ENCODE data around the gene CTSW.

CTSW gene

DNA sequence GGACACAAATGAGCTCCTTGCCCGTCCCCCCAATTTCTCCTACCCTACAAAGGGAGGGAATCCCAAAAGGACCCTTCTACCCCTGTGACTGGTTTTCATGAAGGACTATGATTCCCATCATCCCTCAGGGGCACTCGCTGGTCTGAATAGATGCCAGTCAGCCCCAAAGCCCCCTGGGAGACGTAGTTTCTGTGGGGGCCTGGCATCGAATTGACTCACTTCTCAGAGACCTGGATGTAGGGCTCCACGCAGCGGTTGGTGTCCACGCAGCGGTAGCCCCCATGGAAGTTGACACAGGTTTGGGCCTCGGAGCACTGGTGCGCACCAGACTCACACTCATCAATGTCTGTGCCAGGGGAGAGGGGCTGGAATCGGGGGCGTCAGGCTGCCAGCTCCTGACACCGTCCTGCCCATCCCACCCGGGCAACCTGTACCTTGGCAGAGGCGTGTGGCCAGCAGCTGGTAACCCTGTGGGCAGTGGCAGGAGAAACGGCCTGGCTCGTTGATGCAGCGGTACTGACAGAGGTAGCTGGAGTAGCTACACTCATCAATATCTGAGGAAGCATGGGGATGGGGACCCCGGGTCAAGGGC lies 11.5 kb upstream of the CTSW start:
- TF ChIP-seq, protein P1, sequence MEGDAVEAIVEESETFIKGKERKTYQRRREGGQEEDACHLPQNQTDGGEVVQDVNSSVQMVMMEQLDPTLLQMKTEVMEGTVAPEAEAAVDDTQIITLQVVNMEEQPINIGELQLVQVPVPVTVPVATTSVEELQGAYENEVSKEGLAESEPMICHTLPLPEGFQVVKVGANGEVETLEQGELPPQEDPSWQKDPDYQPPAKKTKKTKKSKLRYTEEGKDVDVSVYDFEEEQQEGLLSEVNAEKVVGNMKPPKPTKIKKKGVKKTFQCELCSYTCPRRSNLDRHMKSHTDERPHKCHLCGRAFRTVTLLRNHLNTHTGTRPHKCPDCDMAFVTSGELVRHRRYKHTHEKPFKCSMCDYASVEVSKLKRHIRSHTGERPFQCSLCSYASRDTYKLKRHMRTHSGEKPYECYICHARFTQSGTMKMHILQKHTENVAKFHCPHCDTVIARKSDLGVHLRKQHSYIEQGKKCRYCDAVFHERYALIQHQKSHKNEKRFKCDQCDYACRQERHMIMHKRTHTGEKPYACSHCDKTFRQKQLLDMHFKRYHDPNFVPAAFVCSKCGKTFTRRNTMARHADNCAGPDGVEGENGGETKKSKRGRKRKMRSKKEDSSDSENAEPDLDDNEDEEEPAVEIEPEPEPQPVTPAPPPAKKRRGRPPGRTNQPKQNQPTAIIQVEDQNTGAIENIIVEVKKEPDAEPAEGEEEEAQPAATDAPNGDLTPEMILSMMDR (IDR thresholded peaks at IDR 0.05) = no peak

DNA sequence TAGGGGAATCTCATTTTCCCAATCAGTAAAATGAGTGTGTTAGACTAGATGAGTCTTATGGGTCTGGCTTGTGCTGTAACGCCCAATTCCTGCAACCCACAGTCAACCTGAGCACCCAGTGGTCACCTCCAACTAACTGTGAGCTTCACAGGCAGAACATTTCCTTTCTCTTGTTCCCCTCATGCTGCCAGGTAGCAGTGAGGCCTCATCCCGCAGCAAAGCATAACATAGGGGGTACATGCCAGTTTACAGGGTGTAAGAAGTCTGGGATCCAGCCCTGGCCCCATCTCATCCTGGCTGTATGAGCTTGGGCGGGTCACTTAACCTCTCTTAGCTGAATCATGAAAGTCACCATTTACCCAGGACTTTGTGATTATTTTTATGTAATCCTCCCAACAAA lies 10.7 kb upstream of the CTSW start:
- TF ChIP-seq, protein P1 (IDR thresholded peaks at IDR 0.05) = no peak

DNA sequence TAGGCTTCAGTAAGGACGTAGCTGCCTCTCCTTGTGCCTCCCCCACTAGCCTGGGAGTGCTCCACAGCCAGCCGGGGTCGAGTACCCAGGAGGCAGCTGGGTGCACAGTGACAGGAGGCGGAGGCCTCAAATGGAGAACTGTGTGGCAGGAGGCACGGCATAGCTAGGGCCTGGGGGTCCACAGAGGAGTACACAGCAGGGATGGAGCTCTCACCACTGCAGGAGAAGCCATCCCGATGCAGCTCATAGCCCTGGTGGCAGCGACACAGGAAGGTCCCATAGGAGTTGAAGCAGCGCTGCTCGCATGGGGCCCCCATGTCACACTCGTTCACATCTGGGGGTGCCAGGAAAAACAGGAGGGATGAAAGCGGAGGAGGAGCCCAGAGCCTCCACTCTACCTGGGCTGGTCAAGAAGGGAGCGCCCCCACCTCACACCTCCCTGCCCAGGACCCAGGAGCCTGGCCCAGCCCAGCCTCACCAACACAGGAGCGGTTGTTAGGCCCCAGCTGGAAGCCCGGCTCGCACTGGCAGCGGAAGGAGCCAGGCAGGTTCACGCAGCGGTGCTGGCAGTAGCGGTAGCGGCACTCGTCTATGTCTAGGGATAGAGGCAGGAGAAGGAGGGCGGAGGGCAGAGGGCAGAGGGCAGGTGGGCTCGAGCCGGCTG lies 9.9 kb upstream of the CTSW start:
- TF ChIP-seq, protein P1 (IDR thresholded peaks at IDR 0.05) = no peak

DNA sequence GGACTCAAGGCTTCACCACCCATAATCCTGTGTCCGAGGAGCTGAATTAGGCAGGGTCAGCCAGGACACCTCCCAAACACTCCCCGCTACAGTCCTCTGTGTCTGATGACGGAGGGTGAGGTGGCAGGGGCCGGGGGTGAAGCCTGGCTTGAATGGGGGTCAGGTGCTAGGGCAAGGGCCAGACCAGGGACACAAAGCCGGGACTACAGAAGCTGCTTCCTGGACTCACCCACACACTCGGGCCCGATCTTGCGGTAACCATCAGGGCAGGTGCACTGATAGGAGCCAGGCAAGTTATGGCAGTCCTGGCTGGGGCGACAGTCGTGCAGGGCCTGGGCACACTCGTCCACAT lies 9.4 kb upstream of the CTSW start:
- TF ChIP-seq, protein P1 (IDR thresholded peaks at IDR 0.05) = no peak

DNA sequence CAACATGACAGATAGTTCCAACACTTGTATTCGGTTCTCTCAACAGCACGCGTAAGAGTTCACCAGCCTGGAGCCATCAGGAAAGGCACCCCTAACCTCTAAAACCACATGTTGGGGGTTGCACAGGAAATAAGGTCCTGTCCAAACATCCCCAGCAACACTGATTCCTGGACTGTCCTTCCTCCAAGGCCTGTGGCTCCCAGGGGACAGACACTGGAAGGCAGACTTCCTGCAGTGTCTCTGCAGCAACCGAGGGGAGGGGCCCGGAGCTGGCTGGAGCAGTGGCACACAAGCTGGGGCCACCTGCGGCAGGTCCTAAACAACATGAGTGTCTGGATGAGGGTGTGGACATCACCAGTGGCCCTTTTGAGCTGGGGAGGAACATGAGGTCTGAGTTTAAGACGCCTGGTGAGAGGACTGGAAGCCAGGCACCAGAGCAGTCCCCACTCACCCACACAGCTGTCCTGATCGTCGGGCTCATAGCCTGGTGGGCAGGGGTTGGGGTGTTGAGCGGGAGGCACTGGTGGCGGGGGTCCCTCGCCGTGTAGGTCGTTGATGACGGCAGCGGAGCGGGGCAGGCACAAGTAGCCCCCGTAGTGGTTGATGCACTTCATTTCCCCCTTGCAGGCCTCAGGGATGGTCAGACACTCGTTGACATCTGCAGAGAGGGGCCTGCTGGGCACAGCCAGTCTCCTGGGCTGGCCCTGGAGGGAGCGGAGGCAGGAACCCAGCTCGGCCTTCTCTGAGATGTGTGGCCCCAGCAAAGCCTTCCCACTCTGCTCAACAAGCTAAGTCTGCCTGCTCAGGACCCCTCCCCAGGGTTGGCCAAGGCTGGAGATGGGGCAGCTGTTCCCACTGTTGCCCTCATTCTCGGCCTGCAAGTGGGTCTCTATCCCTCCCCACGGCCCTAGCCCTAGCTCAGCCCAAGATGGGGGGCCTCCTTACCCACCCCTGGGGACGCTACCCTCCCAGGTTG lies 8.6 kb upstream of the CTSW start:
- TF ChIP-seq, protein P1 (IDR thresholded peaks at IDR 0.05) = no peak

DNA sequence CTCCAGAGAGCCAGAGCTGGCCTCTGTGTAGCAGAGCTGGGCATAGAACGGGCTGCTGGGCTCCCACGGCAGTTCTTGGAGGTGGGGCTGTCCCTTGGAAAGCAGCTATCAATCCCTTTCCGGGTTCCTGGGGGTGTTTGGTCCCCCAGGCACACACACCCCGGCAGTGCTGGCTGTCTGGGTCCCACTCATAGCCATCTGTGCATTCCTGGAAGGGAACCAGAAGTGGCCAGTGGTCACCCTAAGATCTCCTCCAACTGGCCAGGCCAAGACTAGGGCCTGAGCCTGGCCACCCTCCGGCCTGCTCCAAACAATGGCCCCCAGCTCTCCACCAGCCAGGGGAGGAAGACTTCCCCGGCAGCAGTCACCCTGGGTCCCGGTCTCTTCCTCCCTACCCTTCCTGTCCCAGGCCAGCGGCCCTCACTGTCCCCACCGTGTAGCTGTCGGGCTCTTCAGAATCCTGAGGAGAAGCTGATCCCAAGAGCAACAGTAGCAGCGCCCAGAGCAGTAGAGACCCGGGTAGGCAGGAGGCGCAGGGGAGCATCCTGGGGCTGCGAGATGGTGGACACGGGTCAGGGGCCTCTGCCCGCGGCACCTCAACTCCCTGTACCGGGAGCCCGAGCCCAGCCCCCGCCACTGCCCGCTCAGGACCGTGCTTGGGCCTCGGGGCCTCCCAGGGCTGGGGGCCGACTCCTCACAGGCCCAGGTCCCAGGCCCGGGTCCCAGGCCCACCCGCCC lies 7.7 kb upstream of the CTSW start:
- TF ChIP-seq, protein P1 (IDR thresholded peaks at IDR 0.05) = no peak
